Mesenchymal stem cell (in vitro differentiated cells and primary cell): Measurements from ENCODE around the gene ITIH4.
A peak's percentile ranks its signal among the peaks of the same experiment; 100 is the strongest.

Experiments used
- DNase-seq: peaks from one replicate; pipeline ENCODE4 v3.0.0-alpha.2; 2013
- H2AFZ ChIP-seq: one replicate; pipeline ENCODE4 v1.6.1; 2013; ENCODE audit warnings: low read depth, mild to moderate bottlenecking, control low read depth, inconsistent platforms, low read length, moderate library complexity
- H2AK5ac ChIP-seq: 2 replicates; pipeline ENCODE4 v1.6.1; 2013; ENCODE audit warnings: low read length, moderate library complexity, mild to moderate bottlenecking, inconsistent platforms; ENCODE audit not compliant: severe bottlenecking
- H2BK120ac ChIP-seq: one replicate; pipeline ENCODE4 v1.6.1; 2013; ENCODE audit warnings: low read depth, mild to moderate bottlenecking, inconsistent platforms, low read length, moderate library complexity
- H2BK12ac ChIP-seq, 2 experiments: one replicate each; pipeline ENCODE4 v1.6.1; 2013; ENCODE audit warnings: inconsistent platforms in 2 of 2, low read length in 2 of 2, mild to moderate bottlenecking in 2 of 2, moderate library complexity in 2 of 2, control low read depth in 1 of 2
- H2BK15ac ChIP-seq: one replicate; pipeline ENCODE4 v1.6.1; 2013; ENCODE audit warnings: mild to moderate bottlenecking, low read depth, inconsistent platforms; ENCODE audit not compliant: poor library complexity, severe bottlenecking
- H2BK5ac ChIP-seq: 2 replicates; pipeline ENCODE4 v1.6.1; 2013; ENCODE audit warnings: low read depth, mild to moderate bottlenecking, low read length, control low read depth, inconsistent platforms; ENCODE audit not compliant: poor library complexity, severe bottlenecking
- H3K14ac ChIP-seq, 2 experiments: one replicate each; pipeline ENCODE4 v1.6.1; 2013; ENCODE audit warnings: inconsistent platforms in 2 of 2, low read length in 2 of 2, control low read depth in 1 of 2, mild to moderate bottlenecking in 1 of 2, moderate library complexity in 1 of 2
- H3K18ac ChIP-seq, 2 experiments: one replicate each; pipeline ENCODE4 v1.6.1; 2013; ENCODE audit warnings: inconsistent platforms in 2 of 2, low read length in 2 of 2, control low read depth in 1 of 2, low read depth in 1 of 2, mild to moderate bottlenecking in 1 of 2
- H3K23ac ChIP-seq, 2 experiments: one replicate each; pipeline ENCODE4 v1.6.1; 2013; ENCODE audit warnings: inconsistent platforms in 2 of 2, low read length in 2 of 2, mild to moderate bottlenecking in 2 of 2, moderate library complexity in 2 of 2, control low read depth in 1 of 2
- H3K27ac ChIP-seq: 2 replicates; pipeline ENCODE4 v1.5.1; 2013; ENCODE audit warnings: mild to moderate bottlenecking, moderate library complexity, low read length, control low read depth, inconsistent platforms; ENCODE audit not compliant: poor library complexity, severe bottlenecking
- H3K27me3 ChIP-seq, 2 experiments: 2 replicates each; pipeline versions ENCODE4 v1.6.1 to v1.7.0; 2013; ENCODE audit warnings: low read length in 2 of 2, mild to moderate bottlenecking in 2 of 2, moderate library complexity in 2 of 2, control low read depth in 1 of 2, inconsistent platforms in 1 of 2; ENCODE audit not compliant: control insufficient read depth in 1 of 2, insufficient read depth in 1 of 2
- H3K36me3 ChIP-seq, 2 experiments: 2 replicates each; pipeline versions ENCODE4 v1.6.1 to v1.7.0; 2013; ENCODE audit warnings: low read length in 2 of 2, control low read depth in 1 of 2, inconsistent platforms in 1 of 2, low read depth in 1 of 2, mild to moderate bottlenecking in 1 of 2; ENCODE audit not compliant: insufficient read depth in 2 of 2, control insufficient read depth in 1 of 2
- H3K4ac ChIP-seq, 2 experiments: one replicate each; pipeline ENCODE4 v1.6.1; 2013; ENCODE audit warnings: inconsistent platforms in 2 of 2, low read length in 2 of 2, mild to moderate bottlenecking in 2 of 2, moderate library complexity in 2 of 2, control low read depth in 1 of 2, low read depth in 1 of 2
- H3K4me1 ChIP-seq: 2 replicates; pipeline ENCODE4 v1.6.1; 2013; ENCODE audit warnings: low read depth, low read length, control low read depth; ENCODE audit not compliant: control insufficient read depth, insufficient read depth
- H3K4me2 ChIP-seq: 2 replicates; pipeline ENCODE4 v1.6.1; 2013; ENCODE audit warnings: low read length, mild to moderate bottlenecking, inconsistent platforms; ENCODE audit not compliant: poor library complexity, severe bottlenecking
- H3K4me3 ChIP-seq, 2 experiments: 2 replicates each; pipeline versions ENCODE4 v1.5.1 to v1.7.0; 2013; ENCODE audit warnings: low read length in 2 of 2, mild to moderate bottlenecking in 2 of 2, control low read depth in 1 of 2, low read depth in 1 of 2; ENCODE audit not compliant: insufficient read depth in 1 of 2
- H3K79me1 ChIP-seq: replicated peaks from 2 replicates; pipeline ENCODE4 v1.6.1; 2013; ENCODE audit warnings: mild to moderate bottlenecking, control low read depth, low read length, inconsistent platforms; ENCODE audit not compliant: poor library complexity, severe bottlenecking
- H3K9ac ChIP-seq: 2 replicates; pipeline ENCODE4 v1.7.0; 2013; ENCODE audit warnings: mild to moderate bottlenecking, low read length, moderate library complexity
- H3K9me3 ChIP-seq: 2 replicates; pipeline ENCODE4 v1.7.0; 2013; ENCODE audit warnings: mild to moderate bottlenecking, low read length; ENCODE audit not compliant: control insufficient read depth
- H4K8ac ChIP-seq: one replicate; pipeline ENCODE4 v1.6.1; 2013; ENCODE audit warnings: inconsistent platforms, mild to moderate bottlenecking, low read length, moderate library complexity
- H4K91ac ChIP-seq: one replicate; pipeline ENCODE4 v1.6.1; 2013; ENCODE audit warnings: mild to moderate bottlenecking, low read length, inconsistent platforms
- WGBS: methylation state at CpG from one replicate; pipeline ENCODE4 v1.1.7; 2013; ENCODE audit warnings: mixed read lengths; 5-methylcytosine and 5-hydroxymethylcytosine counted together

The ITIH4 gene

GRCh38 chr3:52793702-52794611 lies 36.5 kb downstream of the ITIH4 start:
- Histone ChIP-seq H3K4ac (no peak overlapping the region), H3K4me2 (no peak overlapping the region), H2BK15ac (no peak overlapping the region), H3K18ac (no peak overlapping the region), H3K9me3 (no peaks in the 10 kb centered on the region), H2BK120ac (no peak overlapping the region), H2AFZ (no peak overlapping the region), H3K14ac (no peak overlapping the region), H4K8ac (no peak overlapping the region), H2AK5ac (no peak overlapping the region), H3K27ac (no peak overlapping the region), H3K36me3 (peaks cover 0 to 5% of the 10 kb centered on the region in 2 experiments), H3K27me3 (peaks cover 8 to 40% of the 10 kb centered on the region in 2 experiments), H4K91ac (no peak overlapping the region), H2BK5ac (no peak overlapping the region), H3K9ac (no peak overlapping the region), H3K79me1 (no peaks in the 10 kb centered on the region), H3K4me1 (peaks cover 3% of the 10 kb centered on the region), H2BK12ac (no peak overlapping the region), H3K23ac (peak overlapping the region in 1 of 2 experiments; percentile 23), H3K4me3 (no peak overlapping the region)
- WGBS: 68% methylated on average over 9 of the region's 9 CpGs
- DNase-seq: no peak

- Histone ChIP-seq H3K79me1 (no peaks in the 10 kb centered on the region), H4K91ac (no peak overlapping the region), H2BK15ac (no peak overlapping the region), H3K4me2 (no peak overlapping the region), H3K4me3 (no peak overlapping the region), H3K4ac (no peak overlapping the region), H3K27ac (no peak overlapping the region), H2BK5ac (no peak overlapping the region), H2AFZ (no peak overlapping the region), H4K8ac (no peak overlapping the region), H3K18ac (no peak overlapping the region), H2BK120ac (no peak overlapping the region), H3K14ac (no peak overlapping the region), H3K9me3 (no peaks in the 10 kb centered on the region), H3K27me3 (peaks cover 8 to 42% of the 10 kb centered on the region in 2 experiments), H3K36me3 (peaks cover 0 to 5% of the 10 kb centered on the region in 2 experiments), H2BK12ac (no peak overlapping the region), H3K9ac (no peak overlapping the region), H3K4me1 (peaks cover 3% of the 10 kb centered on the region), H2AK5ac (no peak overlapping the region), H3K23ac (no peak overlapping the region)
- WGBS: 77% methylated on average over 18 of the region's 18 CpGs
- no peak for DNase-seq
These were observed 37.3 kb downstream of the ITIH4 start for GRCh38 chr3:52792961-52793695.

DNA sequence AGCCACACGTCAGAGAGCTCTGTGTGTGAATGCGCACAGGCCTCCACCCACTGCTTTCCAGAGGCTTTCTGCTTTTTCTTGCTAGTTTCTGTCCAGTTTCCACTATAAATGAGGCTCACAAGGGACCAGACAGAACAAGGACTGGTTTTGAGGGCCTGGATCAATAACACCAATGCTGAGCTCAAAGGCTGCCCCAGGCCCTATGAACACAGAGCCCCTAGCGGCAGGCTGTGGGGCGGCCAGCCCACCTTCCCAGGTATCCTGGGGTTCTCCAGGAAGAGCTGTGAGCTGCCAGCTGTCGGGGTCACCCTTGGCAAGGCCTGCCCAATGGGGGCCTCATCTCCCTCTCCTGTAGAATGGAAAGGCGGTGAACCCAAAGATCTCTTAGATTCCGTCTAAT lies 38.1 kb downstream of the ITIH4 start:
- H3K14ac ChIP-seq: no peak overlapping the region
- no peak overlapping the region for H2BK120ac ChIP-seq
- no peak overlapping the region for H2AK5ac ChIP-seq
- peaks cover 3% of the 10 kb centered on the region for H3K4me1 ChIP-seq
- H3K9me3 ChIP-seq: no peaks in the 10 kb centered on the region
- no peak for DNase-seq
- 78% methylated on average over 7 of the region's 7 CpGs for WGBS
- H4K8ac ChIP-seq: no peak overlapping the region
- H3K27me3 ChIP-seq: peaks cover 11 to 46% of the 10 kb centered on the region in 2 experiments
- H4K91ac ChIP-seq: no peak overlapping the region
- H3K4me2 ChIP-seq: no peak overlapping the region
- no peak overlapping the region for H3K9ac ChIP-seq
- H3K36me3 ChIP-seq: peaks cover 0 to 5% of the 10 kb centered on the region in 2 experiments
- no peak overlapping the region for H3K23ac ChIP-seq
- no peak overlapping the region for H3K4ac ChIP-seq
- no peak overlapping the region for H2BK12ac ChIP-seq
- H2AFZ ChIP-seq: no peak overlapping the region
- no peak overlapping the region for H3K18ac ChIP-seq
- H3K79me1 ChIP-seq: no peaks in the 10 kb centered on the region
- no peak overlapping the region for H2BK5ac ChIP-seq
- H3K4me3 ChIP-seq: no peak overlapping the region
- no peak overlapping the region for H3K27ac ChIP-seq
- no peak overlapping the region for H2BK15ac ChIP-seq

DNA sequence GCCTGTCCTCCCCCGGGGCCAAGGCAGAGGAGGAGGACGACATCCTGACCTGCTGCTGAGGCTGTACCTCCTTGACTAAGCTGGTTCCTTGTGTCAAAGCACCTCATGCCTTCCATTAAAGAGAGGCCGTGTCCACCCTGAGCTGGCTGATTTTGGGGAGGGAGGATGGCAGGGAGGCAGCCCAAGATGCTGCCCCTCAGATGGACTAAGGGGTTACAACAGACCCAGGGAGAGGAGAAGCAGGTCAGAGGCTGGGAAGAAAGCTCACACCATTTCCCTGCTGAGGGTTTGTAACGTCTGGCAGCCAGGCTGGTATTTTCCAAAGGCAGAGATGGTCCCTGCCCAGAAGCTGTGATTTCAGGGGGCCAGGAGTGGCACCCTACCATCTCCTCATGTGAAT lies 38.5 kb downstream of the ITIH4 start:
- H3K9ac ChIP-seq: no peak overlapping the region
- no peak overlapping the region for H3K27ac ChIP-seq
- H2BK15ac ChIP-seq: no peak overlapping the region
- peaks cover 15 to 46% of the 10 kb centered on the region in 2 experiments for H3K27me3 ChIP-seq
- H3K23ac ChIP-seq: no peak overlapping the region
- WGBS: 72% methylated on average over 4 of the region's 4 CpGs
- no peak overlapping the region for H2BK12ac ChIP-seq
- no peak overlapping the region for H3K14ac ChIP-seq
- H3K4me1 ChIP-seq: peaks cover 3% of the 10 kb centered on the region
- H2AFZ ChIP-seq: no peak overlapping the region
- no peaks in the 10 kb centered on the region for H3K9me3 ChIP-seq
- H4K8ac ChIP-seq: no peak overlapping the region
- H3K36me3 ChIP-seq: peaks cover 0 to 5% of the 10 kb centered on the region in 2 experiments
- no peak overlapping the region for H3K4me2 ChIP-seq
- no peak overlapping the region for H2BK5ac ChIP-seq
- no peak overlapping the region for H3K4me3 ChIP-seq
- no peak overlapping the region for H2AK5ac ChIP-seq
- H3K79me1 ChIP-seq: no peaks in the 10 kb centered on the region
- H4K91ac ChIP-seq: no peak overlapping the region
- DNase-seq: no peak
- no peak overlapping the region for H3K4ac ChIP-seq
- H2BK120ac ChIP-seq: no peak overlapping the region
- H3K18ac ChIP-seq: no peak overlapping the region
